Astrocyte of the spinal cord (primary cell): ENCODE results near the gene GDF10.
A peak's percentile ranks its signal among the peaks of the same experiment; 100 is the strongest.

Source experiments
- DNase-seq: peaks from one replicate; pipeline ENCODE4 v3.0.0; 2011; ENCODE audit warnings: low read depth, low spot score
- H3K4me3 ChIP-seq: 2 replicates; pipeline ENCODE4 v1.5.1; 2011; ENCODE audit warnings: low read depth, mild to moderate bottlenecking, low read length, moderate library complexity
- CTCF ChIP-seq: IDR thresholded peaks from 2 replicates; pipeline ENCODE4 v1.5.1; 2012; ENCODE audit warnings: low read depth, mild to moderate bottlenecking, low read length, inconsistent platforms
- in situ Hi-C: cut with HindIII; loops from 2 replicates; pipeline ENCODE4 v1.10.0; 2017; ENCODE audit warnings: low sequenced_read_pairs

Gene GDF10

GRCh38 chr10:47255033-47255813 lies 44.8 kb upstream of the GDF10 start:
- DNase-seq, result no peak
- no peak for TF ChIP-seq CTCF
- H3K4me3 ChIP-seq, result no peak overlapping the region
- in situ Hi-C loops, result no loop called here

GRCh38 chr10:47255866-47256265 lies 44.1 kb upstream of the GDF10 start:
- no peak overlapping the region for H3K4me3 ChIP-seq
- no peak for TF ChIP-seq CTCF
- no peak for DNase-seq
- in situ Hi-C loops, result no loop called here

GRCh38 chr10:47256751-47257336 lies 43.2 kb upstream of the GDF10 start:
- H3K4me3 ChIP-seq, result no peak overlapping the region
- in situ Hi-C loops, result no loop called here
- TF ChIP-seq CTCF, result no peak
- DNase-seq, result no peak

- in situ Hi-C loops, result no loop called here
- no peak for TF ChIP-seq CTCF
- no peak overlapping the region for H3K4me3 ChIP-seq
Observed at GRCh38 chr10:47257396-47258120, 42.4 kb upstream of the GDF10 start.

GRCh38 chr10:47258921-47259320 lies 41.1 kb upstream of the GDF10 start:
- TF ChIP-seq CTCF, result no peak
- no peak for DNase-seq
- no peak overlapping the region for H3K4me3 ChIP-seq
- in situ Hi-C loops, result no loop called here

More at GRCh38 chr10:47257396-47258120, 42.4 kb upstream of the GDF10 start:
- DNase-seq, result peak; percentile 79

- in situ Hi-C loops, result no loop called here
- no peak overlapping the region for H3K4me3 ChIP-seq
- no peak for DNase-seq
- no peak for TF ChIP-seq CTCF
Observed at GRCh38 chr10:47259466-47259865, 40.5 kb upstream of the GDF10 start.
